Heart left ventricle (tissue), 16 donors: Measurements from ENCODE around the gene RNF4. TPM values are rescaled to one million over a fixed set of nuclear protein-coding genes. Genes with fewer than 3 reads are reported as not detected.

Experiments
- ATAC-seq, 4 donors: fragments of 200-7000 bp; cut with Tn5 transposase; one replicate each; pipeline ENCODE4 v1.9.1; 2020 to 2022; ENCODE audit warnings: moderate library complexity in 4 of 4, mild to moderate bottlenecking in 3 of 4, moderate number of reproducible peaks in 1 of 4
- DNase-seq, 5 donors: peaks; one replicate each; pipeline ENCODE4 v3.0.0-alpha.2; 2020
- H3K27ac ChIP-seq, 12 donors: fragments of 200-600 bp; sonication (generic) in 4 of 12; one replicate each; pipeline versions ENCODE4 v1.5.0 to v1.8.0; 2016 to 2022; ENCODE audit warnings: mild to moderate bottlenecking in 2 of 12
- H3K27me3 ChIP-seq, 9 donors: fragments of 200-600 bp; sonication (generic) in 2 of 9; one replicate each; pipeline versions ENCODE4 v1.5.1 to v1.8.0; 2016 to 2022; ENCODE audit warnings: mild to moderate bottlenecking in 3 of 9
- H3K36me3 ChIP-seq, 9 donors: fragments of 200-600 bp; sonication (generic) in 2 of 9; one replicate each; pipeline versions ENCODE4 v1.5.0 to v1.8.0; 2018 to 2022; ENCODE audit warnings: mild to moderate bottlenecking in 2 of 9
- H3K4me1 ChIP-seq, 12 donors: fragments of 200-600 bp; sonication (generic) in 4 of 12; one replicate each; pipeline versions ENCODE4 v1.5.0 to v1.8.0; 2016 to 2022; ENCODE audit warnings: mild to moderate bottlenecking in 3 of 12
- H3K4me3 ChIP-seq, 12 donors: fragments of 200-600 bp; sonication (generic) in 4 of 12; one replicate each; pipeline versions ENCODE4 v1.5.0 to v1.8.0; 2017 to 2022; ENCODE audit warnings: mild to moderate bottlenecking in 9 of 12, moderate library complexity in 4 of 12
- H3K9me3 ChIP-seq, 12 donors: fragments of 200-600 bp; sonication (generic) in 4 of 12; one replicate each; pipeline versions ENCODE4 v1.5.0 to v1.8.0; 2016 to 2022; ENCODE audit warnings: mild to moderate bottlenecking in 1 of 12
- POLR2A ChIP-seq, 2 donors: fragments of 450-650 bp; IDR thresholded peaks; one replicate each; pipeline ENCODE4 v1.6.1; 2017; ENCODE audit warnings: antibody characterized with exemption in 2 of 2, mild to moderate bottlenecking in 2 of 2, moderate library complexity in 2 of 2
- WGBS, 4 donors: extraction: QIAGEN DNeasy Blood & Tissue Kit in 2 of 4; methylation state at CpG; one replicate each; pipeline versions ENCODE4 v1.1.5 to v1.1.7; 2013 to 2018; 5-methylcytosine and 5-hydroxymethylcytosine counted together
- intact Hi-C, 10 donors: fragments of 100-400 bp; cut with DNase I; formaldehyde crosslinking; loops; one replicate each; pipeline versions ENCODE4 v1.11.1 to v1.14.2; 2022
- polyA plus RNA-seq, 2 donors: library from polyadenylated mRNA; stranded (reverse); fragments of 200-250 nt; gene quantifications; one replicate each; pipeline ENCODE4 v1.2.3, GENCODE V29; 2013
- total RNA-seq, 9 donors: library from RNA; depleted of rRNA in 2 of 9; stranded (reverse); fragments of >200 nt in 2 of 9; fragmentation: NEBNext Ultra II Directional in 3 of 9; extraction: Animal tissue kit (Norgen Biotek cat#: 25700) in 3 of 9; gene quantifications; one replicate each; pipeline versions ENCODE4 v1.1.0 to v1.2.4, GENCODE V29; 2016 to 2023
- TF ChIP-seq, protein P1 (sequence below), 12 donors: fragments of 200-600 bp; sonication (generic) in 4 of 12; IDR thresholded peaks; one replicate each; pipeline versions ENCODE4 v1.5.0 to v1.8.0; 2018 to 2022; ENCODE audit warnings: antibody characterized with exemption in 12 of 12, mild to moderate bottlenecking in 5 of 12
- donor health status: ischemic (EF 13 %, LVEDD 7.1; RV severe dilation, severe dysfunction).
- donor health status: healthy with polysubstance abuse.
- donor health status: DM: no; HTN: yes; CAD: no.
- donor health status: DM: no; HTN: no; CAD: no.
- donor health status: ischemic (EF 25% LVEDD 6.9; RV normal size, moderate dysfunction).
- donor health status: ischemic (EF 25% LVEDD 5.7; RV mildly dilated, moderate dysfunction).
- donor health status: healthy.
- donor health status: DM: yes; HTN: yes; CAD: no.
- donor health status: ischemic (EF 35%, LVEDD 5.7; RV mildly dilated, moderate dysfunction).
- donor health status: nonischemic (EF 11% LVEDD 7.7; RV severe dilation, severe dysfunction).
- donor health status: DM: yes; HTN: yes; CAD: no.
- donor health status: PGD.
- donor health status: ischemic (EF 29% LVEDD 5.4; RV normal size, mild dysfunction).
- donor health status: nonischemic (EF 23%, LVEDD 6.1; RV moderate dilation, normal function).

Gene RNF4
- total and polyA plus RNA-seq, 11 donors = 10.6 to 45.7 (median 30.8) TPM

DNA sequence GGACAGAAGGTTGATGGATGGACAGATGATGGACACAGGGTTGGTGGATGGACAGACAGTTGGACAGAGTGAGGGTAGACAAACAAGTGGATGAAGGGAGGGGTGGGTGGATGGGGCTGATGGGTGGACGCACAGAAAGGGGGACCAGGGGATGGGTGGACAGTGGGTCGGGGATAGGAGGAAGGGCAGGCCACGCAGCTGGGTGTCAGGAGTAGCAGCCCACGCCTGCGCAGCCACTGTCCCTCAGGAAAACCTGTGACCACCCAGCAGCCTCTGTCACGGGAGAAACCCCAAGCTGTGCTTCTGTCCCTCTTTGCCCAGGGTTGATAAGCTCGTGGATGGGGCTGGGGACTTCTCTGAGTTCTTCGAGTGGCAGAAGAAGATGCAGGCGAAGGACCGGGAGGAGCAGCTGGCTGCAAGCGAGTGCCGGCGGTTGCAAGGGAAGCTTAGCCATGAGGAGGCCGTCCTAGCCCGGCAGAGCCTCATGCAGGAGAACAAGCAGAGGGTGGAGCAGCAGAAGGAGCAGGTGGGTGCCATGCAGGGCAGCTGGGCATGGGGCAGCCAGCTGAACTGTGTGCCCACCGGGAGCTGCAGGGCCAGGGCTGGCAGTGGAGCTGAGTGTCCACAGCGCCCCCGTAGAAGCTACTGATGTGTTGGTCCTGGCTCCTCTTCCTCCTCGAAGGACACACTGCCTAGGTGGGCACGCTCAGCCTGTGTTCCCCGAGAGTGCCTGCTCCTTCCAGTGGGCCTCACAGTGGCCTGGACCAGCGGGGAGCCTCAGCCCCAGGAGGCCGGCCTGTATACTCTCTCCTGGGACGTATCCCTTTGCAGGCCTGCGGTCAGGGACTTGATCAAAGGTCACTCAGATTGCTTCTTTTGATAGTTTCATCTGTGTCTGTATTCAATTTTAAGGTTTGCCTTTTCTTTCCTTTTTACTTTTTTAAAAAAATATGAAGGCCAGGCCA lies 16.8 kb upstream of the RNF4 start:
- H3K4me1 ChIP-seq = no peaks in the 10 kb centered on the region
- no peaks in the 10 kb centered on the region for H3K9me3 ChIP-seq
- TF ChIP-seq, protein P1, sequence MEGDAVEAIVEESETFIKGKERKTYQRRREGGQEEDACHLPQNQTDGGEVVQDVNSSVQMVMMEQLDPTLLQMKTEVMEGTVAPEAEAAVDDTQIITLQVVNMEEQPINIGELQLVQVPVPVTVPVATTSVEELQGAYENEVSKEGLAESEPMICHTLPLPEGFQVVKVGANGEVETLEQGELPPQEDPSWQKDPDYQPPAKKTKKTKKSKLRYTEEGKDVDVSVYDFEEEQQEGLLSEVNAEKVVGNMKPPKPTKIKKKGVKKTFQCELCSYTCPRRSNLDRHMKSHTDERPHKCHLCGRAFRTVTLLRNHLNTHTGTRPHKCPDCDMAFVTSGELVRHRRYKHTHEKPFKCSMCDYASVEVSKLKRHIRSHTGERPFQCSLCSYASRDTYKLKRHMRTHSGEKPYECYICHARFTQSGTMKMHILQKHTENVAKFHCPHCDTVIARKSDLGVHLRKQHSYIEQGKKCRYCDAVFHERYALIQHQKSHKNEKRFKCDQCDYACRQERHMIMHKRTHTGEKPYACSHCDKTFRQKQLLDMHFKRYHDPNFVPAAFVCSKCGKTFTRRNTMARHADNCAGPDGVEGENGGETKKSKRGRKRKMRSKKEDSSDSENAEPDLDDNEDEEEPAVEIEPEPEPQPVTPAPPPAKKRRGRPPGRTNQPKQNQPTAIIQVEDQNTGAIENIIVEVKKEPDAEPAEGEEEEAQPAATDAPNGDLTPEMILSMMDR (IDR thresholded peaks at IDR 0.05) = no peak
- no peak for TF ChIP-seq POLR2A (IDR thresholded peaks at IDR 0.05)
- no peaks in the 10 kb centered on the region for H3K27me3 ChIP-seq
- intact Hi-C loops = no loop called here
- DNase-seq = no peak
- no peak overlapping the region for H3K27ac ChIP-seq
- H3K4me3 ChIP-seq = no peak overlapping the region
- WGBS, 4 donors = 83 to 88% (median 84%) methylated on average over 25 of the region's 25 CpGs
- no peak for ATAC-seq
- no peaks in the 10 kb centered on the region for H3K36me3 ChIP-seq

DNA sequence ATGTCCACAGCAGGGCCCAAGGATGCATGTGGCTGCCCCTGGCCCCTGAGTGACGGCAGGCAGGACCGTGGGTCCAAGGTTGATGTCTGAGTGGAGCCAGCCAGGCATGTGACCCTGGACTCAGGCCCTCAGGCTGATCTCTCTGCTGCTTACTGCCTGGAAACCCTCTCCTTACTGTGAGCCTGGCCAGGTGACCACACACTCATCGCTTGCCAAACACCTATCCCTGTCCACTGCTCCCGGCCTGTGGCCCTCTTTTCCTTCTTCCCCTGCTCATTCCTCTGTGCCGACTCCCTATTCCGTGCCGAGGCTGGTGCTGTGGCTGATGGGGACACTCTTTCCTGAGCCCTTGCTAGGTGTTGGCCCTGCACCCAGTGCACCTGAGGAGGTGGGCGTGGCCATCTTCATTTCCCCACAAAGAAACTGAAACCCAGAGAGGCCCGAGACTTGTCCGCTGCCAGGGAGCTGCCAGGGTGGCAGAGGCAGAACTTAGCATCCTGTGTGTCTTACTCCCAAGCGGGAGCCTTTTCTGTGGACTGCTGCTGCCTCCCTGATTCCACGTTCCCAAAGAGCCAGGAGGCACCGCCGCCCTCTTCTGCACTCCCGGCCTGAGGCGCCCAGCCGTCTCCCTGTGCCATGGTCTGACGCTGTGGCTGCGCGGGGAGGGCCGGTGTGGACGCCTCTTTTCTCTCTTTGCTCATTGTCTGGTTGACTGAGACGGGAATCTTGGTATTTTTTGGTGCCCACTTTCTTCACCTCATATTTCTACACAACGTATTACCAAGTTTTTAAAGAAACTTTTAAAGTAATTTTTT lies 11.2 kb upstream of the RNF4 start:
- Histone ChIP-seq H3K4me3 (no peak overlapping the region), H3K27ac (no peak overlapping the region), H3K27me3 (peaks cover 0 to 12% (median 0%) of the 10 kb centered on the region in 9 donors), H3K4me1 (peaks cover 0 to 9% (median 5%) of the 10 kb centered on the region in 12 donors), H3K36me3 (no peaks in the 10 kb centered on the region), H3K9me3 (no peaks in the 10 kb centered on the region)
- intact Hi-C loops = no loop called here
- WGBS, 4 donors = 83 to 86% (median 84%) methylated on average over 24 of the region's 24 CpGs
- ATAC-seq (no peak), DNase-seq (no peak)
- TF ChIP-seq, protein P1 (IDR thresholded peaks at IDR 0.05) = no peak
- no peak for TF ChIP-seq POLR2A (IDR thresholded peaks at IDR 0.05)

DNA sequence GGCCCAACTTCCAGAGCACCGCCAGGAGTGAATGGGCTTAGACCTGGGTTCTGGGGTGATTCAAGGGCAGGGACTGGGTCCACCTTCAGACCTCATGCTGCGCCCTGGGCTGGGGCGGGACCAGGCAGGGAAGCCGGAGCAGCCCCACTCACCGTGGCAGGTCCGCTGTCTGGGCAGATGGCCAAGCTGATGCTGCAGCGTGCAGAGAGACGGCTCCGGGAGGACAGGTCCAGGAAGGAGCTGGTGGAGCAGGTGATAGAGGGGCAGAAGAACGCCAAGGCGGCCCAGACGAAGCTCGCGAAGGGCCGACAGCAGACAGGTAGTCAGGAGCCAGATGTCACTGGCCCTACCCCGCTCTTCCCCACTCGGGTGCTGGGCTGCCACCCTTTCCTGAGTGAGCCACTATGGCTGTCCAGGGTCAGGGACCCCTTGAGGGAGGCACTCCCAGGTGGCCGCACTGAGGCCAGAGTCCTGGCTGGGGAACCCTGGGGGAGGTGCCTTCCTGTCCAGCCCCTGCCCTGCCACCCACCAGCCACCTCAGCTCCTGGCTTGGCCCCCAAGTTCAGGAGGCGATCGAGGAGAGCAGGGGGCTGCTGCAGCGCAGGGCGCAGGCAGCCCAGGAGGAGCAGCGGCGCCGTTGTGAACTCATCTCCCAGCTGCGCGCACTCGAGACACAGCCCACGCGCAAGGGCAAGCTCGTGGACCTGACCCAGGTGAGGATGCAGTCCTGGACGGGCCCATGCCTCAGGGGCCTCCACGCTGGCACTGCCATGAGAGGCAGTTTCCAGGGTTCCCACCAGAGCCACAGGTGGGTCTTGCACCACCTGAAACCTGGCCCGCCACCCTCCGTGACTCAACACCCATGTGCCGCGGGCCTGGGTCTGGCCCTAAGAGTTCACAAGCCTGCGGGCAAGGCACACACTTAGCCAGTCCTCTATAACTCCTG lies 10.1 kb upstream of the RNF4 start:
- TF ChIP-seq, protein P1 (IDR thresholded peaks at IDR 0.05) = no peak
- no peak for TF ChIP-seq POLR2A (IDR thresholded peaks at IDR 0.05)
- DNase-seq (no peak), ATAC-seq (no peak)
- Histone ChIP-seq H3K4me1 (peaks cover 0 to 15% (median 8%) of the 10 kb centered on the region in 12 donors), H3K27me3 (peaks cover 0 to 12% (median 0%) of the 10 kb centered on the region in 9 donors), H3K36me3 (no peaks in the 10 kb centered on the region), H3K9me3 (no peaks in the 10 kb centered on the region), H3K4me3 (no peak overlapping the region), H3K27ac (no peak overlapping the region)
- 75 to 83% (median 82%) methylated on average over 36 to 38 of the region's 38 CpGs for WGBS, 4 donors
- intact Hi-C loops = no loop called here
